Gastrocnemius medialis (tissue), 4 donors: ENCODE results near the gene TPRG1. TPM values are rescaled to one million over a fixed set of nuclear protein-coding genes. Genes with fewer than 3 reads are reported as not detected.

ENCODE experiments used
- ATAC-seq, 2 donors: fragments of 150-250 bp; one replicate each; pipeline ENCODE4 v1.9.1; 2016
- DNase-seq, 2 donors: peaks; one replicate each; pipeline ENCODE4 v3.0.0-alpha.2; 2019
- H3K27ac ChIP-seq, 4 donors: fragments of 200-600 bp; sonication (generic); 1 replicate in 1 of 4; 2 replicates in 3 of 4; pipeline ENCODE4 v1.5.1; 2016 to 2018; ENCODE audit warnings: mild to moderate bottlenecking in 2 of 4, moderate library complexity in 1 of 4
- H3K27me3 ChIP-seq, 3 donors: fragments of 200-600 bp; sonication (generic) in 2 of 3; 1 replicate in 1 of 3; 2 replicates in 2 of 3; pipeline versions ENCODE4 v1.5.1 to v1.6.0; 2016 to 2019; ENCODE audit warnings: mild to moderate bottlenecking in 1 of 3, moderate library complexity in 1 of 3
- H3K36me3 ChIP-seq, 2 donors: fragments of 200-600 bp; sonication (generic) in 1 of 2; one replicate each; pipeline ENCODE4 v1.5.1; 2017 to 2018
- H3K4me1 ChIP-seq, 2 donors: fragments of 200-600 bp; sonication (generic) in 1 of 2; one replicate each; pipeline ENCODE4 v1.5.1; 2016 to 2017; ENCODE audit warnings: mild to moderate bottlenecking in 2 of 2
- H3K4me3 ChIP-seq, 4 donors: fragments of 200-600 bp; sonication (generic) in 3 of 4; 1 replicate in 1 of 4; 2 replicates in 3 of 4; pipeline ENCODE4 v1.5.1; 2016 to 2019; ENCODE audit warnings: mild to moderate bottlenecking in 2 of 4
- H3K9me3 ChIP-seq, 3 donors: fragments of 200-600 bp; sonication (generic) in 2 of 3; 1 replicate in 1 of 3; 2 replicates in 2 of 3; pipeline ENCODE4 v1.5.1; 2016 to 2019
- POLR2A ChIP-seq, 2 donors: fragments of 450-650 bp; IDR thresholded peaks; one replicate each; pipeline ENCODE4 v1.6.1; 2017; ENCODE audit warnings: antibody characterized with exemption in 2 of 2, mild to moderate bottlenecking in 2 of 2, moderate library complexity in 2 of 2
- in situ Hi-C, 4 donors: fragments of 200-750 bp; cut with MboI; loops; one replicate each; pipeline versions ENCODE4 v1.15.0 to v1.8.0; 2017; ENCODE audit warnings: low sequenced_read_pairs in 4 of 4
- intact Hi-C: fragments of 100-400 bp; cut with DNase I; formaldehyde crosslinking; loops from one replicate; pipeline ENCODE4 v1.15.1; 2023; ENCODE audit warnings: low total_unique reads
- total RNA-seq, 4 donors: library from RNA; depleted of rRNA; stranded (reverse); fragments of >200 nt; gene quantifications; one replicate each; pipeline versions ENCODE4 v1.1.0 to v1.2.3, GENCODE V29; 2016
- TF ChIP-seq, protein P1 (sequence below), 5 experiments: fragments of 450-650 bp in 3 of 5; fragments of 200-600 bp in 2 of 5; sonication (generic) in 2 of 5; IDR thresholded peaks in 4 of 5; conservative IDR thresholded peaks in 1 of 5; 1 replicate in 4 of 5; 2 replicates in 1 of 5; pipeline ENCODE4 v1.5.1; 2016 to 2019; ENCODE audit warnings: antibody characterized with exemption in 5 of 5, mild to moderate bottlenecking in 3 of 5, moderate library complexity in 3 of 5

TPRG1 gene
- total RNA-seq, 4 donors from 2014 or later: 2.8 to 9.0 (median 3.2) TPM

GRCh38 chr3:189258261-189258660, 86.5 kb downstream of the TPRG1 start:
- no peak overlapping the region for H3K27ac ChIP-seq
- DNase-seq (no peak), ATAC-seq (no peak)
- H3K9me3 ChIP-seq: no peaks in the 10 kb centered on the region
- in situ Hi-C loops: loop anchor here in 1 of 4 donors (25.0 kb wide), 1 partner anchor 679 kb away; no protein-coding TSS in a partner anchor
- H3K4me3 ChIP-seq: no peak overlapping the region
- no peaks in the 10 kb centered on the region for H3K36me3 ChIP-seq
- no peaks in the 10 kb centered on the region for H3K27me3 ChIP-seq
- TF ChIP-seq, protein P1, sequence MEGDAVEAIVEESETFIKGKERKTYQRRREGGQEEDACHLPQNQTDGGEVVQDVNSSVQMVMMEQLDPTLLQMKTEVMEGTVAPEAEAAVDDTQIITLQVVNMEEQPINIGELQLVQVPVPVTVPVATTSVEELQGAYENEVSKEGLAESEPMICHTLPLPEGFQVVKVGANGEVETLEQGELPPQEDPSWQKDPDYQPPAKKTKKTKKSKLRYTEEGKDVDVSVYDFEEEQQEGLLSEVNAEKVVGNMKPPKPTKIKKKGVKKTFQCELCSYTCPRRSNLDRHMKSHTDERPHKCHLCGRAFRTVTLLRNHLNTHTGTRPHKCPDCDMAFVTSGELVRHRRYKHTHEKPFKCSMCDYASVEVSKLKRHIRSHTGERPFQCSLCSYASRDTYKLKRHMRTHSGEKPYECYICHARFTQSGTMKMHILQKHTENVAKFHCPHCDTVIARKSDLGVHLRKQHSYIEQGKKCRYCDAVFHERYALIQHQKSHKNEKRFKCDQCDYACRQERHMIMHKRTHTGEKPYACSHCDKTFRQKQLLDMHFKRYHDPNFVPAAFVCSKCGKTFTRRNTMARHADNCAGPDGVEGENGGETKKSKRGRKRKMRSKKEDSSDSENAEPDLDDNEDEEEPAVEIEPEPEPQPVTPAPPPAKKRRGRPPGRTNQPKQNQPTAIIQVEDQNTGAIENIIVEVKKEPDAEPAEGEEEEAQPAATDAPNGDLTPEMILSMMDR (IDR thresholded peaks at IDR 0.05 in 4 of 5, conservative IDR thresholded peaks at IDR 0.05 in 1 of 5): no peak
- no peak for TF ChIP-seq POLR2A (IDR thresholded peaks at IDR 0.05)
- H3K4me1 ChIP-seq: peaks cover 8 to 13% of the 10 kb centered on the region in 2 donors
- intact Hi-C loops: no loop called here

GRCh38 chr3:189260556-189261493, 89.1 kb downstream of the TPRG1 start:
- Histone ChIP-seq H3K4me3 (no peak overlapping the region), H3K27ac (peak overlapping the region in 3 of 4 donors; percentile 12 to 59 (median 56)), H3K9me3 (no peaks in the 10 kb centered on the region), H3K4me1 (peaks cover 8 to 20% of the 10 kb centered on the region in 2 donors), H3K36me3 (no peaks in the 10 kb centered on the region), H3K27me3 (no peaks in the 10 kb centered on the region)
- TF ChIP-seq, protein P1 (IDR thresholded peaks at IDR 0.05 in 4 of 5, conservative IDR thresholded peaks at IDR 0.05 in 1 of 5): no peak
- no peak for TF ChIP-seq POLR2A (IDR thresholded peaks at IDR 0.05)
- in situ Hi-C loops (loop anchor here in 1 of 4 donors (25.0 kb wide), 1 partner anchor 676 kb away; no protein-coding TSS in a partner anchor), intact Hi-C loops (no loop called here)
- ATAC-seq (peak; percentile 26 to 67), DNase-seq (peak in 1 of 2 donors; percentile 26)

DNA sequence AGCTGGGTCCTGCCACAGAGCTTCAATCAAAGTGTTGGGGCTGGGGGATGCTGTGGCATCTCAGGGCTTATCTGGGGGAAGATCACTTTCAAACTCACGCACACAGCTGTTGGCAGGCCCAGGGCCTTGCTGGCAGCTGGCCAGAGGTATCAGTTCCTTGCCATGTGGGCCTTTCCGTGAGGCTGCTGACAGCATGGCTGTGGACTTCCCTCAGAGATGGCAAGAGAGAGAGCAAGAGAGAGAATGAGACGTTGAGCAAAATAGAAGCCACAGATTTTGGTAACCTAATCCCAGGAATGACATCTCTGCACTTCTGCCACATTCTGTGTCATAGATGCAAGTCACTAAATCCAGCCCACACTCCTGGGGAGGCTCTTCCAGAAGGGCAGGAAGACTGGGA, 91.0 kb downstream of the TPRG1 start:
- Histone ChIP-seq H3K4me3 (no peak overlapping the region), H3K4me1 (peaks cover 8 to 21% of the 10 kb centered on the region in 2 donors), H3K36me3 (no peaks in the 10 kb centered on the region), H3K27me3 (no peaks in the 10 kb centered on the region), H3K27ac (peak overlapping the region in 2 of 4 donors; percentile 56 to 59), H3K9me3 (no peaks in the 10 kb centered on the region)
- TF ChIP-seq, protein P1 (IDR thresholded peaks at IDR 0.05 in 4 of 5, conservative IDR thresholded peaks at IDR 0.05 in 1 of 5): no peak
- no peak for TF ChIP-seq POLR2A (IDR thresholded peaks at IDR 0.05)
- ATAC-seq (peak; percentile 26 to 66), DNase-seq (peak in 1 of 2 donors; percentile 41)
- in situ Hi-C loops: loop anchor here in 1 of 4 donors (25.0 kb wide), 1 partner anchor 675 kb away; no protein-coding TSS in a partner anchor
- intact Hi-C loops: no loop called here

- DNase-seq (no peak), ATAC-seq (peak in 1 of 2 donors; percentile 28)
- Histone ChIP-seq H3K4me3 (no peak overlapping the region), H3K9me3 (no peaks in the 10 kb centered on the region), H3K27ac (no peak overlapping the region), H3K27me3 (no peaks in the 10 kb centered on the region), H3K4me1 (peaks cover 11 to 20% of the 10 kb centered on the region in 2 donors), H3K36me3 (no peaks in the 10 kb centered on the region)
- no peak for TF ChIP-seq POLR2A (IDR thresholded peaks at IDR 0.05)
- TF ChIP-seq, protein P1 (IDR thresholded peaks at IDR 0.05 in 4 of 5, conservative IDR thresholded peaks at IDR 0.05 in 1 of 5): peak in 1 of 5 experiments; percentile 20
- in situ Hi-C loops (loop anchor here in 1 of 4 donors (25.0 kb wide), 1 partner anchor 669 kb away; no protein-coding TSS in a partner anchor), intact Hi-C loops (loop anchor here (5.0 kb wide), 1 partner anchor 354 kb away; no protein-coding TSS in a partner anchor)
Measured at GRCh38 chr3:189267981-189268613, 96.3 kb downstream of the TPRG1 start.
